GM23338 (cell line): ENCODE measurements around the gene TRPM3. TPM values are rescaled to one million over a fixed set of nuclear protein-coding genes. Genes with fewer than 3 reads are reported as not detected.

Source experiments
- ATAC-seq: fragments of 200-7000 bp; cut with Tn5 transposase; 3 replicates; pipeline ENCODE4 v1.9.1; 2020
- DNase-seq: peaks from one replicate; pipeline ENCODE4 v3.0.0-alpha.2; 2015; ENCODE audit warnings: low spot score
- H2AFZ ChIP-seq: fragments of 200-600 bp; sonication (generic); 2 replicates; pipeline ENCODE4 v1.8.0; 2016; ENCODE audit warnings: antibody characterized with exemption, mild to moderate bottlenecking, moderate library complexity
- H3F3A ChIP-seq: fragments of 200-600 bp; sonication (generic); replicated peaks from 2 replicates; pipeline ENCODE4 v1.8.0; 2017; ENCODE audit warnings: antibody characterized with exemption, mixed run types, low read depth
- H3K27ac ChIP-seq: fragments of 200-600 bp; sonication (generic); 2 replicates; pipeline ENCODE4 v1.6.1; 2016; ENCODE audit warnings: low read depth
- H3K27me3 ChIP-seq: fragments of 200-600 bp; sonication (generic); 2 replicates; pipeline ENCODE4 v1.8.0; 2016; ENCODE audit warnings: mild to moderate bottlenecking, mixed run types, moderate library complexity; ENCODE audit not compliant: insufficient read depth
- H3K36me3 ChIP-seq: fragments of 200-600 bp; sonication (generic); 2 replicates; pipeline ENCODE4 v1.8.0; 2016; ENCODE audit warnings: mild to moderate bottlenecking; ENCODE audit not compliant: insufficient read depth
- H3K4me1 ChIP-seq: fragments of 200-600 bp; sonication (generic); 2 replicates; pipeline ENCODE4 v1.8.0; 2016; ENCODE audit warnings: mild to moderate bottlenecking, moderate library complexity; ENCODE audit not compliant: insufficient read depth
- H3K4me2 ChIP-seq: fragments of 200-600 bp; sonication (generic); 2 replicates; pipeline ENCODE4 v1.7.1; 2017; ENCODE audit warnings: mixed run types
- H3K4me3 ChIP-seq: fragments of 200-600 bp; sonication (generic); 2 replicates; pipeline ENCODE4 v1.6.1; 2016; ENCODE audit warnings: mixed run types
- H3K79me2 ChIP-seq: fragments of 200-600 bp; sonication (generic); replicated peaks from 2 replicates; pipeline ENCODE4 v1.8.0; 2017; ENCODE audit warnings: mild to moderate bottlenecking; ENCODE audit not compliant: insufficient read depth
- H3K9me2 ChIP-seq: fragments of 200-600 bp; sonication (generic); 2 replicates; pipeline ENCODE4 v1.8.0; 2017; ENCODE audit not compliant: insufficient read depth
- H4K20me1 ChIP-seq: fragments of 200-600 bp; sonication (generic); replicated peaks from 2 replicates; pipeline ENCODE4 v1.8.0; 2017; ENCODE audit warnings: mild to moderate bottlenecking; ENCODE audit not compliant: insufficient read depth
- H3K27ac Mint-ChIP-seq: 2 replicates; pipeline ENCODE4 v1.8.0; 2020; ENCODE audit warnings: inconsistent platforms, mild to moderate bottlenecking, moderate library complexity, mixed read lengths
- H3K27me3 Mint-ChIP-seq: 3 replicates; pipeline ENCODE4 v1.8.0; 2022; ENCODE audit warnings: low read depth, mild to moderate bottlenecking, moderate library complexity, mixed read lengths, inconsistent platforms; ENCODE audit not compliant: insufficient read depth, poor library complexity
- H3K36me3 Mint-ChIP-seq: 3 replicates; pipeline ENCODE4 v1.8.0; 2021; ENCODE audit warnings: low read depth, mild to moderate bottlenecking, inconsistent platforms, moderate library complexity, mixed read lengths
- H3K4me1 Mint-ChIP-seq: 3 replicates; pipeline ENCODE4 v1.8.0; 2020; ENCODE audit warnings: mild to moderate bottlenecking, inconsistent platforms, mixed read lengths
- H3K4me3 Mint-ChIP-seq: 3 replicates; pipeline ENCODE4 v1.8.0; 2021; ENCODE audit warnings: moderate library complexity, mild to moderate bottlenecking, inconsistent platforms, mixed read lengths
- H3K9me3 Mint-ChIP-seq: 3 replicates; pipeline ENCODE4 v1.8.0; 2020; ENCODE audit warnings: moderate library complexity, mild to moderate bottlenecking, inconsistent platforms, mixed read lengths
- CREB1 ChIP-seq: fragments of 250-450 bp; sonication (Bioruptor Pico); IDR thresholded peaks from 2 replicates; pipeline ENCODE4 v1.5.0; 2020; ENCODE audit warnings: low read depth, mild to moderate bottlenecking, moderate library complexity
- ETS1 ChIP-seq: IDR thresholded peaks from 2 replicates; pipeline ENCODE4 v1.6.1; 2016; ENCODE audit warnings: antibody characterized with exemption
- EZH2 ChIP-seq: fragments of 200-600 bp; sonication (generic); IDR thresholded peaks from one replicate; pipeline ENCODE4 v1.8.0; 2017; ENCODE audit warnings: antibody characterized with exemption, mild to moderate bottlenecking, low read depth; ENCODE audit not compliant: unreplicated experiment
- EZH2phosphoT487 ChIP-seq: fragments of 200-600 bp; sonication (generic); IDR thresholded peaks from one replicate; pipeline ENCODE4 v1.8.1; 2018; ENCODE audit warnings: antibody characterized with exemption; ENCODE audit not compliant: unreplicated experiment
- JUNB ChIP-seq: IDR thresholded peaks from one replicate; pipeline ENCODE4 v1.6.1; 2016; ENCODE audit warnings: antibody characterized with exemption; ENCODE audit not compliant: unreplicated experiment
- POLR2AphosphoS5 ChIP-seq: IDR thresholded peaks from 2 replicates; pipeline ENCODE4 v1.6.1; 2016; ENCODE audit warnings: antibody characterized with exemption, low read depth
- STAT1 ChIP-seq: IDR thresholded peaks from one replicate; pipeline ENCODE4 v1.6.1; 2016; ENCODE audit warnings: antibody characterized with exemption; ENCODE audit not compliant: unreplicated experiment
- ZNF114 ChIP-seq: fragments of 250-450 bp; sonication (Bioruptor Pico); IDR thresholded peaks from 2 replicates; pipeline ENCODE4 v1.5.0; 2020; ENCODE audit warnings: mild to moderate bottlenecking, moderate library complexity
- ZNF331 ChIP-seq: fragments of 250-450 bp; sonication (Bioruptor Pico); IDR thresholded peaks from 2 replicates; pipeline ENCODE4 v1.5.0; 2020; ENCODE audit warnings: low read depth, mild to moderate bottlenecking, moderate library complexity
- ZNF462 ChIP-seq: fragments of 250-450 bp; sonication (Bioruptor Pico); IDR thresholded peaks from 2 replicates; pipeline ENCODE4 v1.5.0; 2020; ENCODE audit warnings: mild to moderate bottlenecking, moderate library complexity
- polyA plus RNA-seq: library from polyadenylated mRNA; unstranded; fragments of >200 nt; fragmentation: Nextera tagmentation; extraction: Ambion mirVana; gene quantifications from 2 replicates; pipeline ENCODE4 v1.2.1, GENCODE V29; 2016
- total RNA-seq: library from RNA; depleted of rRNA; stranded (reverse); fragments of >200 nt; shearing (Covaris generic); gene quantifications from 2 replicates; pipeline ENCODE4 v1.2.3, GENCODE V29; 2014
- TF ChIP-seq, protein P1 (sequence below): IDR thresholded peaks from one replicate; pipeline ENCODE4 v1.6.1; 2018; ENCODE audit warnings: antibody characterized with exemption; ENCODE audit not compliant: unreplicated experiment
- TF ChIP-seq, protein P2 (sequence below), 2 experiments: fragments of 200-600 bp in 1 of 2; sonication (generic) in 1 of 2; conservative IDR thresholded peaks; 2 replicates each; pipeline versions ENCODE4 v1.5.1 to v1.6.1; 2016 to 2017; ENCODE audit warnings: antibody characterized with exemption in 2 of 2, low read depth in 2 of 2, mild to moderate bottlenecking in 2 of 2, moderate library complexity in 1 of 2

The TRPM3 gene
- total and polyA plus RNA-seq, 2 experiments from 2014 or later, result 2.8 to 8.2 TPM

DNA sequence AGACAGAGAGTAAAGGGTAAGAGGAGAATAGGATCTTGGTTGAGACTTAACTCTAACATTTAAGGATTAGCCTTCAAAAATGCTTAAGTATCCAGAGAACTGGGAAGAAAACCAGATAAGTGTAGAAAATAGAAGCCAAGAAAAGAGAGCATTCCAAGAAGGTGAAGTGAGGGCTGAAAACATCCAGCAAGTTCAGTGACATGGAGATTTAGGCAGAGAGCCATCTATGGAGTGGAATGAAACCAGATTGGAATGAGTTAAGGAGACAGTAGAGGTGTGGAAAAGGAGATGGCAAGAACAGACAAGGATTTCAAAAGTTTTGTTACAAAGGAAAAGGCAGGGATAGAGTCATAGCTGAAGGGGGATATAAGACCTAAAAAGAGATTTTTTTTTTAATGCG is 188.1 kb downstream of the TRPM3 start (continued):
- TF ChIP-seq, protein P1, sequence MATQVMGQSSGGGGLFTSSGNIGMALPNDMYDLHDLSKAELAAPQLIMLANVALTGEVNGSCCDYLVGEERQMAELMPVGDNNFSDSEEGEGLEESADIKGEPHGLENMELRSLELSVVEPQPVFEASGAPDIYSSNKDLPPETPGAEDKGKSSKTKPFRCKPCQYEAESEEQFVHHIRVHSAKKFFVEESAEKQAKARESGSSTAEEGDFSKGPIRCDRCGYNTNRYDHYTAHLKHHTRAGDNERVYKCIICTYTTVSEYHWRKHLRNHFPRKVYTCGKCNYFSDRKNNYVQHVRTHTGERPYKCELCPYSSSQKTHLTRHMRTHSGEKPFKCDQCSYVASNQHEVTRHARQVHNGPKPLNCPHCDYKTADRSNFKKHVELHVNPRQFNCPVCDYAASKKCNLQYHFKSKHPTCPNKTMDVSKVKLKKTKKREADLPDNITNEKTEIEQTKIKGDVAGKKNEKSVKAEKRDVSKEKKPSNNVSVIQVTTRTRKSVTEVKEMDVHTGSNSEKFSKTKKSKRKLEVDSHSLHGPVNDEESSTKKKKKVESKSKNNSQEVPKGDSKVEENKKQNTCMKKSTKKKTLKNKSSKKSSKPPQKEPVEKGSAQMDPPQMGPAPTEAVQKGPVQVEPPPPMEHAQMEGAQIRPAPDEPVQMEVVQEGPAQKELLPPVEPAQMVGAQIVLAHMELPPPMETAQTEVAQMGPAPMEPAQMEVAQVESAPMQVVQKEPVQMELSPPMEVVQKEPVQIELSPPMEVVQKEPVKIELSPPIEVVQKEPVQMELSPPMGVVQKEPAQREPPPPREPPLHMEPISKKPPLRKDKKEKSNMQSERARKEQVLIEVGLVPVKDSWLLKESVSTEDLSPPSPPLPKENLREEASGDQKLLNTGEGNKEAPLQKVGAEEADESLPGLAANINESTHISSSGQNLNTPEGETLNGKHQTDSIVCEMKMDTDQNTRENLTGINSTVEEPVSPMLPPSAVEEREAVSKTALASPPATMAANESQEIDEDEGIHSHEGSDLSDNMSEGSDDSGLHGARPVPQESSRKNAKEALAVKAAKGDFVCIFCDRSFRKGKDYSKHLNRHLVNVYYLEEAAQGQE, result no peak
- TF ChIP-seq EZH2 (no peak), ZNF462 (CRISPR knock-in tag) (no peak)

DNA sequence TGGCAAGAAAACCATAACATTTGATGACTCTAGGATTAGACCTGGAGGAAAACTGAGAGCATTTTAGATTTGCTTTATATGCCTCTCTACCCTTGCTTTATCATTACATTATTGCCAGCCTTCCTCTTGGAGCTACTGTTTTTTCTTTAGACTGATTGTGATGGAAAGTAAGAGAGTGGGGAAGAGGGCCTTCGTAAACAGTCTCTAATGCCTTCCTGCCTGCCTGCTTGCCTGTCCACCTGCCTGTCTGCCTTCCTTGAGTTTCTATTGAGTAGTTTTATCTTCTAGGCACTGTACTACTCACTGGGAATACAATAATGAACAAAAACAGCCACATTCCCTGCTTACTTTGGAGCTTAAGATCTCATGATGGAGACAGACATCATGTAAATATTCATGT is 189.3 kb downstream of the TRPM3 start:
- Histone ChIP-seq H2AFZ (no peak overlapping the region), H3K27ac (no peak overlapping the region), H3K27me3 (no peaks in the 10 kb centered on the region), H3K4me1 (peaks cover 14% of the 10 kb centered on the region), H3K4me3 (no peak overlapping the region), H3F3A (no peaks in the 10 kb centered on the region), H3K36me3 (no peaks in the 10 kb centered on the region), H3K79me2 (no peaks in the 10 kb centered on the region), H4K20me1 (no peaks in the 10 kb centered on the region), H3K9me2 (no peaks in the 10 kb centered on the region; the same call in none of the 2 replicates), H3K4me2 (peak overlapping the region; percentile 46)
- Mint-ChIP-seq H3K27ac (no peak overlapping the region), H3K27me3 (no peaks in the 10 kb centered on the region), H3K9me3 (no peaks in the 10 kb centered on the region), H3K4me1 (peaks cover 7% of the 10 kb centered on the region; the same call in 2 of the 3 replicates), H3K36me3 (0 out of 3 replicates have a peak, but pooled peaks cover 2% of the 10 kb centered on the region), H3K4me3 (no peak overlapping the region)
- DNase-seq, result peak; percentile 15
- ATAC-seq, result peak; percentile 66
- no peak for TF ChIP-seq CREB1 (CRISPR knock-in tag)
- no peak for TF ChIP-seq STAT1
- TF ChIP-seq, protein P2, sequence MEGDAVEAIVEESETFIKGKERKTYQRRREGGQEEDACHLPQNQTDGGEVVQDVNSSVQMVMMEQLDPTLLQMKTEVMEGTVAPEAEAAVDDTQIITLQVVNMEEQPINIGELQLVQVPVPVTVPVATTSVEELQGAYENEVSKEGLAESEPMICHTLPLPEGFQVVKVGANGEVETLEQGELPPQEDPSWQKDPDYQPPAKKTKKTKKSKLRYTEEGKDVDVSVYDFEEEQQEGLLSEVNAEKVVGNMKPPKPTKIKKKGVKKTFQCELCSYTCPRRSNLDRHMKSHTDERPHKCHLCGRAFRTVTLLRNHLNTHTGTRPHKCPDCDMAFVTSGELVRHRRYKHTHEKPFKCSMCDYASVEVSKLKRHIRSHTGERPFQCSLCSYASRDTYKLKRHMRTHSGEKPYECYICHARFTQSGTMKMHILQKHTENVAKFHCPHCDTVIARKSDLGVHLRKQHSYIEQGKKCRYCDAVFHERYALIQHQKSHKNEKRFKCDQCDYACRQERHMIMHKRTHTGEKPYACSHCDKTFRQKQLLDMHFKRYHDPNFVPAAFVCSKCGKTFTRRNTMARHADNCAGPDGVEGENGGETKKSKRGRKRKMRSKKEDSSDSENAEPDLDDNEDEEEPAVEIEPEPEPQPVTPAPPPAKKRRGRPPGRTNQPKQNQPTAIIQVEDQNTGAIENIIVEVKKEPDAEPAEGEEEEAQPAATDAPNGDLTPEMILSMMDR (conservative IDR thresholded peaks at IDR 0.05; ENCODE audit: low read depth in 2 of 2), result no peak
- TF ChIP-seq EZH2phosphoT487, result no peak
- no peak for TF ChIP-seq POLR2AphosphoS5
- no peak for TF ChIP-seq ZNF331
- TF ChIP-seq JUNB, result no peak
- no peak for TF ChIP-seq ETS1
- no peak for TF ChIP-seq ZNF114 (CRISPR knock-in tag)
